Parietal lobe (tissue), 1 donor: ENCODE results near the gene SLC17A4. TPM values are rescaled to one million over a fixed set of nuclear protein-coding genes. Genes with fewer than 3 reads are reported as not detected.

Source experiments
- total RNA-seq: library from RNA; depleted of rRNA; stranded (reverse); fragments of >200 nt; gene quantifications from one replicate; pipeline ENCODE4 v1.2.3, GENCODE V29; 2014

SLC17A4 gene, protein sequence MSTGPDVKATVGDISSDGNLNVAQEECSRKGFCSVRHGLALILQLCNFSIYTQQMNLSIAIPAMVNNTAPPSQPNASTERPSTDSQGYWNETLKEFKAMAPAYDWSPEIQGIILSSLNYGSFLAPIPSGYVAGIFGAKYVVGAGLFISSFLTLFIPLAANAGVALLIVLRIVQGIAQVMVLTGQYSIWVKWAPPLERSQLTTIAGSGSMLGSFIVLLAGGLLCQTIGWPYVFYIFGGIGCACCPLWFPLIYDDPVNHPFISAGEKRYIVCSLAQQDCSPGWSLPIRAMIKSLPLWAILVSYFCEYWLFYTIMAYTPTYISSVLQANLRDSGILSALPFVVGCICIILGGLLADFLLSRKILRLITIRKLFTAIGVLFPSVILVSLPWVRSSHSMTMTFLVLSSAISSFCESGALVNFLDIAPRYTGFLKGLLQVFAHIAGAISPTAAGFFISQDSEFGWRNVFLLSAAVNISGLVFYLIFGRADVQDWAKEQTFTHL
- total RNA-seq: 0.31 TPM

GRCh38 chr6:25754535-25754934 is at the start of gene SLC17A4:
Gene SLC17A4 (plus strand): TSS chr6:25754742. CDS start chr6:25761963, 7,221 bp downstream.

Other genes starting within 250 kb of the SLC17A4 start
- 17.2 TPM for gene SCGN, start 102.5 kb upstream of the SLC17A4 start, total RNA-seq
- not detected for gene SLC17A1, start 77.3 kb downstream of the SLC17A4 start, total RNA-seq
- not detected for gene SLC17A3, start 119.5 kb downstream of the SLC17A4 start, total RNA-seq
- not detected for gene SLC17A2, start 175.9 kb downstream of the SLC17A4 start, total RNA-seq
- 0.31 TPM for gene TRIM38, start 208.1 kb downstream of the SLC17A4 start, total RNA-seq